Cortex of kidney (tissue), 1 donor: ENCODE measurements around the gene UNC93B1.
"Not testable (repeated sequence)": the region's sequence is repeated elsewhere in the genome, so short reads cannot be mapped to it uniquely, and the experiment has no call there.

Experiments used
- DNase-seq: peaks from one replicate; lab custom pipeline; 2025; lab: John Stamatoyannopoulos, UW

UNC93B1 gene

DNA sequence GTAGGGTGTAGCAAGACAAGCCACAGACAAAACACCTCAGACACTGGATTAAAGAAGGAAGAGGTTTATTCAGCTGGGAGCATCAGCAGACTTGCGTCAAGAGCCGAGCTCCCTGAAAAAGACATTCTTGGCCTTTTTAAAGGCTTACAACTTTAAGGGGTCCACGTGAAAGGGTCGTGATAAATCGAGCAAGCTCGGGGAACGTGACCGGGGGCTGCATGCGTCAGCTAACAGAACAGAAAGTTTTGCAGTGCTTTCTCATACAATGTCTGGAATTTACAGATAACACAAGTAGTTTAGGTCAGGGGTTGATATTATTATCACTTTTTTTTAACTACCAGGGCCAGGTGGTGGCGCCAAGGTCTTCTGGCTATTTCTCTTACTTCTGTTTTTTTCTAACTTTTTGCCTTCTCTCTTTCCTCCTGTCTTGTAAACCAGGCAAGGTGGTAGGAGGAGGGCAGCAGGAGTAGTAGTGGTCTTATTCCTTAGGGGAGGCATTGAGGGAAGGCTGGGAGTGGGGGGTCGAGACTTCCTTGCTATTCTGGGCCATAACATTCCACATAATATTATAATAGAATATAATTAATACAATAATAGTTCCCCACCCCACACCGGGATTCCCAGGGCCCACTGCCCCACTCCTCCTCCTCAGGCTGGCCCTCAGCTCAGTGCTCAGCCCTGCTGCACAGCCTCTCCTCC, 5.6 kb upstream of the UNC93B1 start:
- DNase-seq, result no peak

DNA sequence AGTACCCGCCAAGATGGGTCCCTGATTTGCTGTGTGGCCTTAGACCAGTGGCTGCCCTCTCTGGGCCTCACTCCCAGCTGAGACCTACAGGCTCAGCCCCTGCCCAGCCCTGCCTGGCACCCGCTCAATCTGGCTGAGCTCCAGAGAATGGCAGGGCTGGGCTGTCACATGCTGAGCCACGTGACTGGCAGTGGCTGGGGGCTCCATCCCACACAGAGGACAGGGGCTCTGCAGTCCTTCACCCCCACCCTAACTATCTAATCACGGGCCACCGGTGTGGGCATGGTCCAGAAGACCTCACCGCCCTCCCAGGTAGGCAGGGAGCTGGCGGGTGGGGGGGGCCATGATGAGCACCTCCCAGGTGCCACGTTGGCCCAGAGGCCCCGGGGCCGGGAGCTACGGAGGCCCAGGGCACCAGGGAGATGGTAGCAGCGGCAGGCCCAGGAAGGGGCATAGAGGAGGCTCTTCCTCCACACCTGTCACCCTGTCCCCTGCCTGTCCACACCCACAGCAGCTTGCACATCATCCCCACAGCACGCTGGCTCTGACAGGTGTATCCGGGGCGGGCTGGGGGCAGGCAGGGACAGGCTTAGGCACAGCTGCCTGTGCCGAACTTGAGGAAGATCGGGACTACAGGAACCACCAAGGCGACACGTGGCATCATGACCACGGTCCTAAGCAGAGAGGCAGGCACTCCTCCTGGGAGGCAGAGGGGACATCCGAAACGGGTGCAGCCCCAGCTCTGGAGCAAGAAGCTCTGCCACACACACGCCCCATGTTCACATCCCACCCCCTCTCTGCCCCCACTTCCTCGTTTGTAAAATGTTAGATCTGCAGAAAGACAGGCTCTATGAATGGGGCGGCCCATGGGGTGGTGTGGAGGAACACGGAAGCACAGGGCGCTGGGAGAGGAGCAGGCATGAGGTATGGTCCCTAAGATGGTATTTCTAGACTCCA, 4.8 kb upstream of the UNC93B1 start:
- no peak for DNase-seq

DNA sequence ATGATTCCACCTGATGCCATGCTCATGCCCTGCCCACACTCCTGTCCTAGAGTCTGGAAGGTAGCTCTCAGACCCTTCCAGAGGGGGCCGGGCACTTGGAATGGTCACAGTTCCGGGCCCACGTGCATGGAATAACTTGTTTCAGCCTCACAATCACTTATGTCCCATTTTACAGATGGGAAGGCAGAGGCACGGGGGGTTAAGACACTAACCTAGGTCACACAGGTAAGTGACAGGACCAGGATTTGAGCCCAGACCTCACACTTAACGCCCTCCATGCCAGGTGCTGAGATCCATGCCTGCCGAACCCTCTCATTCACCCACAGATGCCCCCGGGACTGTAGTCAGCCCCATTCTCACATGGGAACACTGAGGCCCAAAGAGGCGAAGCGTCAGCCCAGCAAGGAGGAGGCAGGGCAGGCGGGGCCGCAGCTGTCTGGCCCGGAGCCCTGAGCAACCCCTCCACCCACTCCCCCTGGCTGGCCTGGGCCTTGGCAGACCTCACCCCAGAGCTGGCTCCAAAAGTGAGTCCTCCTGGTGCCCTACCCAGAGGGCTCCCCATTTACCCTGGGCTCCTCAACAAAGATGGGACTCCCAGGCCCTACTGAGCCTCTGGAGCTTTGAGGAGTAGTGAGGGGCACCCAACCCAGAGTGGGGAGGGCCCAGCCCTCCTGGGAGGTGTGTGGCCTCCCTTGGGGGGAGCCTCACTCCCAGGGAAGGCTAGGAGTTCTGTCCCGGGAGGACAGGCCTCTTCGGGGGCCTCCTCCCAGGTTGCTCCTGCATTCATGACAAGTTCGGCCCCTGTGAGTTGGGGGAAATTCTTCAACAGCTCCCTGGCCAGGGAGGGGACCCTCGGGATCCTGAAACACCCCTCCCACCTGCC, 3.8 kb upstream of the UNC93B1 start:
- DNase-seq, result no peak

DNA sequence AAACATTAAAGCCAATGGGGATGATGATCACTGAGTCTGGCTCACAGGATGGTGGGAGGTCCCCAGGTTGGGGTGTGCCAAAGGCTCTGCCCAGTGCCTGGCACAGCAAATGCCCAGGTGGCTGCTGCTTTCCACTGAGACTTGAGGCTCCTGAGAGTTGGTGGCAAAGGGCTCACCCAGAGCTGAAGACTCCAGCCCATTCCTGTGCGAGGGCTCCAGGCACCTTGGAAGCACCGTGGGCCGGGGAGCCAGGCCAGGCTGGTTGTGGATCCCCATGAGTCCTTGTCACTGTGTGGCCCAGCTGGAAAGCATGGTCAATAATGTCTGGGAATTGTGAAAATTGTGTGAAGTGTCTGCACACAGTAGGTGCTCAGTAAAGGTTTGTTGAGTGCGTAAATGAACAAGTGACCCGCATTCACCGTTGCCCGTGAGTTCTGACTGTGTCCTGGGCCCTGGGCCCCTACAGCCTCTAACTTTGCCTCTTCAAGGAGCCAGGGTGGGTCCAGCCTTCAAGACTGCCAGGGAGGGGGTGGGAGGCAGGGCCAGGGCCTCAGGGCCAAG, 2.8 kb upstream of the UNC93B1 start:
- DNase-seq, result no peak

DNA sequence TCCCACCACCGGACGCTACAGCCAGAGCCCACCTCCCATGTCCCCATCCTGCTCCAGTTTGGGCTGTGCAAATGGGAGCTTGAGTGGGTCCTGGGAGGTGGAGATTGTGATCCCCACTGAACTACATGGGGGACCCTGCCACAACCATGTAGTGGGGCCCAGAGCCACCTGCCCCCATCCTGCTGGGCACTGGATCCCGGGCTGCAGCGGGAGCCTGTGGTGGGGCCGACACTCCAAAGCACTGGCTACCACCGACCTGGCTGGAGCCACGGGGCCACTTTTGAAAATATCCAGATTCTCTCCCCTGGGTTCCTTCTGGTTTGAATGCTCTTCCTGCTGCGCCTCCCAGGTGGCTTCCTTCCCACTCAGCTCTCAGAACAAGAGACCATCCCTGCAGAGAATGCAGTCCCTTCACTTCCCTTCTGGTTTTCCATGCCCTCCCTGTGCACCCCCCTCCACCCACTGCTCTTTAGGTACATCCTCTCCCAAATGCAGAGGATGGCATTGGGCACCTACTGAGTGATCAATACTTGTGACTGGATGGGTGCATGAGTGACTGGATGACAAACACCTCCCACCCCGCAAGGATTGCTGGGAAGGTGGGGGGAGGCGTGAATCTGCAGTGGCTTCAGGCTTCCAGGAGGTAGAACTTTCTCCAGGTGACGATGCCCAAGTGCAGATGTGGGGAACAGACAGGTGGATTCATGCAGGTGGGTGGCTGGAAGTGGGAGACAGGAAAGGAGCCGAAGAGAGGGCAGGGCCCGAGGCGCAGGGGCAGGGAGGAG, 846 bp upstream of the UNC93B1 start:
- DNase-seq, result no peak

DNA sequence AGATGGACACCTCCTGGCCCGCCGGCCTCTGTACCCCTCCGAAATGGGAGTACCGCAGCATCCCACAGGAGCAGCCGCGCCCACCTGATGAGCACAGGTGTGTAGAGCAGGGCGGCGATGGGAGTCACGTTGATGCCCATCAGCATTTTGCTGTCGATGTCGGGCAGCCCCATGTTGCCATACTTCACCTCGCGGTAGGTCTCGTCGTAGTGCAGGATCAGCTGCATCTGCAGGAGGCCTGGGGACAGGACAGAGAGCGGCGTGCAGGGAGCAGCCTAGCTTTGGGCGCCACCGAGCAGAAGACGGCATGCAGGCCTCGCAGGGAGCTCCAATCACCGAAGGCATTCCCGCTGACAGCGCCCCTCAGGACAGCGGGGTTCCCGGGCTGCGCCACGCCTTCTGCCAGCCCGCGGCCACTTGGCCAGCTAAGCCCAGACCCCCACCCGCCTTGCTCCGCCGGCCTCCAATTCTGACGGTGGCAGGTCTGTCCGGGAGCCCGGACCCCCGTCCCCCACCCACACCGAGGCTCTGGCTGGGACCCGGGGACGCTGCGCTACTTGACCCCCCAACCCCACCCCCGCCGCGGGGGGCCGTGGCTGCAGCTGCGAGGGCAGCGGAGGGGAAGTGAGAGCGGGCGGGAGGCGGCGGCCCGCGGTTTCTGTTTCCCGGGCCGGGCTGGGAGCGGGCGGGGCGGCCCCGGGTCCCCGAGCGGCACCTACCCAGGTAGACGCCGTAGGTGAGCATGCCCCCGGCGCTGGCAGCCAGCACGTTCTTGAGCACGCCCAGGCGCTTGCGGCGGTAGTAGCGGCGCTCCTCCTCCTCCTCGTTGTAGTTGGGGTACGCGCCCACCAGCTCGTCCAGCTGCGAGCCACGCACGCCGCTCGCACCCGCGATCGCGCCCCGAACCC, 705 bp downstream of the UNC93B1 start:
- no peak for DNase-seq

DNA sequence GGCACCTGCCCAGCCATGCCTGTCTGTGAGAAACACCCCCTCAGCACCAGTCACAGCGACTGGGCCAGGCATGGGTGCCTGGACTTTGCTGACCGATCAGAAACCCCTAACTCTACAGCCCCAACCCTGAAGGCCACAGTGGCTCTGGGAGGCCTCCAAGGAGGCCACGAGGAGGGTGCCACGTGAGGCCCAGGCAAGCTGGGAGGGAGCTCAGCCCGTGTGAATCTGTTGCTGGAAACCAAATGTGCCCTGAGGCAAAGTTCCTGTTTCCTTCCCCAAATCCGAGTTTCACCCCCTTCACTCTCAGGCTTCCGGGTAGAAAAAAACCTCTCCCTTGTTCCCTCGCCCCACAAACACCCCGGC, 1.3 kb downstream of the UNC93B1 start:
- DNase-seq, result no peak

DNA sequence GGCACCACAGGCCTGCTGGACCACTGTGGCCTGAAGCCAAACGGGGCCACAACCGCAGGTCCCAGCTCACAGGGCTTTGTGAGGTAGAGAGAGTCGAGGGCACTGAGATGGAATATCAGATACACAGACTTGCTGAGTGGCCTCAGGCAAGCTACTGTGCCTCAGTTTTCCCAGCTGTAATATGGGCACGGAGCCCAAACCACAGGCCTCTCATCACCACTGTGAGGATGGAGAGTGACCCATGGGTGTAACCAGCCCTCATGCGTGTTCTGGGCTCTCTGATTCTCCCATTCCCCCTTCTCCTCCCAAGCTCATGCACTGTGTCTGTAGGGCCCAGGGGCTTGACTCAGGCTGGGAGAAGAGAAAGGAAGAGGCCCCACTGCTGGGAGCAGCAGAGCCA, 4.2 kb downstream of the UNC93B1 start:
- DNase-seq, result no peak

DNA sequence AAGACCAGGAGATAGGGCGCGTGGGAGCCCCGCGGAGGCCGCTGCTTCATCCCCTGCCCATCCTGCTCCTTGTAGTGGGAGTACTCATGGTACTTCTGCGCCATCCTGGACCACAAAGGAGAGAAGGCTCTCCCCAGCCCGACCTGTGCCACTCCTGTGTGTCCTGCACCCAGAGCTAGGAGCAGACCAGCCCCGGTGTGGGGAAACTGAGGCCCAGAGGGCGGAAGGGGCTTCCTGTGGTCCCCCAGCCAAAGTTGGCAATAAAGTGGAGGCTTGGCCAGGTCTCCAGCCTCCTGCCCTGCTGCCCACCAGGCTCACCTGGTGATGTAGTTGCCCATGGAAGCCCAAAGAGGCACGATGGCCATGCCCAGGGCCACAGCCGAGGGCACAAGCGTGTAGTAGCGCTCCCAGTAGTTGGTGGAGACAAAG, 4.7 kb downstream of the UNC93B1 start:
- no peak for DNase-seq

DNA sequence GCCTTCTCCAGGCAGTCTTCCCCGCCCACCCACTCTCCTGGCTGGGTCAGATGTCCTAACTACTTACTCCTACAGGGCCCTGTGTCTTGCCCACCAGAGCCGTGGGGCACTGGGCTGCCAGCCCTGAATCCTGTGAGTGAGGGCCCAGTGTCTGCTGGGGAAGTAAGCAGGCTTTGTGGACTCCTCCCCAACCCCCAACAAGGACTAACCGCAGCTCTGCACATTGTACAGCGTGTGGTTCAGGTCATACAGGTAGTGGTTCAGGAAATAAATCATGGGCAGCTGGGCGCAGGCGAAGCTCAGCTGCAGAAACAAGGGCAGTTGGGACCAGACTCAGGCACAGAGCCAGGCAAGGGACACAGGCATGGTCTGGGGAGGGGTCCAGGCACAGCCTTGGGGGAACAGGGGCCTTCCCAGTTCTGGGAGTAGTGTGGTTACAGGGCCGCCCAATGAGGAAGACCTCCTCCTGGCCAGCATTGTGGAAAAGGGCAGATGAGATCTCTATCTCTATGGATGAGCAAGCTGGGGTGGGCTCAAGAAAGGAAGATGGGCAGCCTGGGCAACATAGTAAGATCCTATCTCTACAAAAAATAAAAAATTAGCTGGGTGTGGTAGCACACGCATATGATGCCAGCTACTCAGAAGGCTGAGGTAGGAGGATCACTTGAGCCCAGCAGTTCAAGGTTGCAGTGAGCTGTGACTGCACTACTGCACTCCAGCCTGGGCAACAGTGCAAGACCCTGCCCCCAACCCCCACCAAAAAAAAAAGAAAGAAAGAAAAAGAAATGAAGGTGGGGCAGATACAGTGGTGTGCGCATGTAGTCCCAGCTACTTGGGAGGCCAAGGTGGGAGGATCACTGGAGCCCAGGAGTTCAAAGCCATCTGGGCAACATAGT, 5.5 kb downstream of the UNC93B1 start:
- DNase-seq, result no peak

DNA sequence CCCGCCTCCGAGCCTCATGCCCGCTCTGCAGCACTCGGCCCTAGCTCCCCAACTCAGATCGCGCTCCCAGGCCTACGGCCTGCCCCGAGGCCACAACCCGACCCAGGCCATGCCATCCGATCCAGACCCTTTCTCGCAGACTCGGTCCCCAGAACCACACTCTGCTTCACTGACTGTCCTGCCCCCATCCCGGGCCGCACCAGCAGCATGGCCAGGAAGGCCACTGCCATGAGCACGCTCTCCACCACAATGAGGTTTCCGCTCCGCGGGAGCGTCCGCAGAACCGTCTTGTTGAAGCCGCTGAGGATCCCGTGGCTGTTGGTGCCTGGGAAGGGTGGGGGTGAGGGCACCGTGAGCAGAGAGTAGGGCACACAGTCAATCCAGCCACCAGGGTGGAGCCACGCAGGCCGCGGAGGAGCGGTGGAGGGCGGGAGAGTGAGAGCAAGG, 6.4 kb downstream of the UNC93B1 start:
- no peak for DNase-seq

DNA sequence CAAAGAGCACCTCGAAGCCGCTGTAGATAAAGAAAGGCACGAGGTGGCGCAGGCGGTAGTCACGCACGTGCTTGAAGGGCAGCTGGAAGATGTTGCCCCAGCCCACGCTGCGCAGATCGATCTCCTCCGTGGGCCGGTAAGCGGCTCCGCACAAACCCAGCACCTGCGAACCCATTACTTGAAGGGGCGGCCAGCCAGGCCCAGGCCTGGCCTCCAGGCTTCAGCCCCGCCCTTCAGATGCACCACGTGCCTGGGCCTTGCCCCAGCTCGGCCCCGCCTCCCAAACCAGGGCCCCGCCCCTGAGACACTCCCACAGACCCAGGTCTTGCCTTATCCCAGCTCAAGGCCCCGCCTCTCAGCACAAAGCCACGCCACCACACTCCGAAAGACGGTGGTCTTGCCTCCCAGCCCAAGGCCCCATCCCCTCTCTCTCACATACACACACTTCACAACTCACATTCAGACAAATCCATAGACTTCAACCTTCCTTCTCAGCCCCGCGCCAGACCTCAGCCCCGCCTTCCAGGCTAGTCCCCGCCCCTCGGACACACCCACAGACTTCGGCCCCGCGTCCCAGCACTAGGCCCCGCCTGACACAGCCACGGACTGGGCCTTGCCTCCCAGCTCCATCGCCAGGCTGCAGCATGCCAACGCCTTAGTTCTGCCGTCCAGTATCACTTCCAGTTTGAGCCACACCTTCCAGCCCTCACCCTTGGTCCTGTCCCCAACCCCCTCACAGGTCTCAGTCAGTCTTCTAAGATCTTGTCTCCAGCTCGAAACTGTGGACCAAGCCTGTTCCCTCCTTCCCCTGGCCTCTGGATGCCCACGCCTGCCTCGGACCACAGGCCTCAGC, 7.0 kb downstream of the UNC93B1 start:
- no peak for DNase-seq

DNA sequence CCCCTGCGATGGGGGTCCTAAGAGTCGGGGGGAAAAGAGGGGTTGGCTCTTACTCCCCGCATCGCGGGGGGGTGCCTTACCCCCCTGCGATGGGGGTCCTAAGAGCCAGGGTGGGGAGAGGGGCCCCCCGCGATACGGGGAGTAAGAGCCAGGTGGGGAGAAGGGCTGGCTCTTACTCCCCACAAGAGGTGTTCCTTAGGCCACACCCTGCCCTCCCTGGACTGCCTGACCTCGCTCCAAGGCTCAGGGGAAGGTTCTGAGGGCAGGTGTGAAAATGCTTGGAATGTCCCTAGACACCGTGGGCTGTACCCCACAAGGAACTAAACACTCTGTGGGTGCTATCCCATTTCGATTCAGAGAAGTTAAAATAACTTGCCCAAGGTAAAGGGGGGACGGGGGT, 7.8 kb downstream of the UNC93B1 start:
- no peak for DNase-seq

DNA sequence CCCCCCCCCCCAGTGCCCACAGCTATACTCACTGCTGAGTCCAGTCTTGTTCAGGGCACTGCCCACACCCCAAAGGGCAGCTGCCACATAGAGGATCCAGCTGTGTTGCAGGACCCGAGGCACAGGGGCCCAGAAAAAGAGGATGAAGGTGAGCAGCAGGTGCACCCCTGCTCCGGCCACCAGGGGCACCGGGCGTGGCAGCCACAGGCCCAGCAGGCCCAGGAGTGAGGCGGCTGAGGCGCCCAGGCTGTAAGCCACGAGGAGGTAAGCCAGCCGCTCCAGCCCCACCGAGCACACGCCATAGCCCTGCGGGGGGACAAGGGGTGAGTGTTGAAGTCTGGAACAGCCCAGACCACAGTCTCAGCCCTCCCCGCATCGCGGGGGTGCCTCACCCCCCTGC, 8.3 kb downstream of the UNC93B1 start:
- not testable (repeated sequence) for DNase-seq

DNA sequence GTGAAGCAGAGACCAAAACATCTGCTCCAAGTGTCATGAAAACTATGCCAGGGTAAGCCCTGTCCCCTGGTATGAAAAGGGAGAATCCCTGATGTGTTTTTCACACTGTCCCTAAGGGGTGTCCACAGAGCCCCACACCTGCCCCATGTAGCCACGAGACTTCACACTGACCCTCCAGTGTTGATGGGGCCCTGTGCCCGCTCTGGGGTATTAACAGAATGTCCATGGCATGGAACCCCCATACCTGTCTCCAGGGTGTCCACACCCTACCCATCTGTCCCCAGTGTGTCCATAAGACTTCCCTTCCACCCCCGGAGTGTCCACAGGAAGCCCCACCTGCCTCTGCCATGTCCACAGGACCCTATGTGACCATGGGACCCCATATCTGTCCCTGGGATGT, 8.8 kb downstream of the UNC93B1 start:
- DNase-seq, result not testable (repeated sequence)

DNA sequence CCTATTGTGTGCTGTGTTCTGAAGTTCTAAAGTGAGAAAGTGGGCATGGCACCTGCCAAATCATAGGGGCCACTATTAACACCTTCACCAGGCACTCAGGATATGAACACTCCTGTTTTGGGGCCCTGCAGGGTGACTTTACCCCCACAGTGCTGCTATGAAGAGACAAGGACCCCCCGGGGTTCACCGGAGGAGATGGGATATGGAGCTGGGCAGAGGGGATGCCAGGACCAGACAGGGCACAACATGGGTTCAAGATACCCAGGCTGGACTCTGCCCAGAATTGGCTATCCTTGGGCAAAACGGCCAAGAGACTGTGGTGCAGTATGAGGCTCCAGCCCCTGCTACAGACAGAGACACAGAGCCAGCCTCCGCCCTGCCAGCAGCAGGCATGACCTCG, 9.5 kb downstream of the UNC93B1 start:
- not testable (repeated sequence) for DNase-seq

DNA sequence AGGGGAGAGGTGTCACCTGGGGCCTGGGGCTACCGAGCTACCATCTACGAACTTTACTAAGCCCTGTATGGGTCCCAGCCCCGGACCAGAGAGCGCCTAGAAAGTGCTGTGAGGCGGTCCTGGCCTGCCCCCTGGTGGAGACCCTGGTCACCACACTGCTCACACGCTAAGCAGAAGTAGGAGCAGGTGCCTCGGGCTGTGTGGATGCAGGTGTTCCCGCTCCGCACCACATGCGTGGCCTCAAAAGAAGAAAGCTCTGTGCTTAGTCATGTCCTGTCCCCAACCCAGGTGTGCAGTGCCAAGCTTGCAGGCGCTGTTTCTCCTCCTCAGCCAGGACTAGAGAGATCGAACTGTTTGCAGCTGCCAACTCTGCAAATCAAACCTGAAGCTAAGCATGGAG, 10.1 kb downstream of the UNC93B1 start:
- not testable (repeated sequence) for DNase-seq
